Hepatocyte (in vitro differentiated cells): ENCODE data around the gene EDEM1.

Experiments used
- EZH2 ChIP-seq: fragments of 200-600 bp; sonication (generic); IDR thresholded peaks from 2 replicates; pipeline ENCODE4 v1.6.1; 2016; ENCODE audit warnings: antibody characterized with exemption, mild to moderate bottlenecking, borderline replicate concordance
- EZH2phosphoT487 ChIP-seq: fragments of 200-600 bp; sonication (generic); IDR thresholded peaks from one replicate; pipeline ENCODE4 v1.6.1; 2018; ENCODE audit warnings: antibody characterized with exemption, mild to moderate bottlenecking, low read depth, moderate library complexity; ENCODE audit not compliant: unreplicated experiment, severe bottlenecking
- TF ChIP-seq, protein P1 (sequence below): fragments of 200-600 bp; sonication (generic); IDR thresholded peaks from 2 replicates; pipeline ENCODE4 v1.5.1; 2016; ENCODE audit warnings: antibody characterized with exemption, mild to moderate bottlenecking; ENCODE audit not compliant: poor library complexity

DNA sequence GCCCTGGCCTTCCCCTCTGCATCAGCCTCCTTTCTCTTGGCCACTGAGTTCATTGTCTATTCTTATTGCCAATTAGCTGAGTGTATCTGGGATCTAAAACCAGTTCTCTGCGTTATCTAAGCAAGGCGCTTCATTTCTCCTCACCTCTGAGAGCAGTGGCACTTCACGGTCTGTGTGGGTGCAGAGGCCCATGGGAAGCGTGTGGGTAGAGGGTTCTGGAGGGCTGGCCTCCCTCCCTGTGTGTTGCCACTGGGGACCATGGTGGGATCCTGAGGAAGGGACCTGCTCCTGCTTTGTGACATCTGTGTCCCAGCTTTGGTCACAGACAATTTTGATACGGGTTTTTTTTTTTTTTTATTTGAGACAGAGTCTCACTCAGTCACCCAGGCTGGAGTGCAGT, 32.7 kb downstream of the EDEM1 start:
- TF ChIP-seq, protein P1, sequence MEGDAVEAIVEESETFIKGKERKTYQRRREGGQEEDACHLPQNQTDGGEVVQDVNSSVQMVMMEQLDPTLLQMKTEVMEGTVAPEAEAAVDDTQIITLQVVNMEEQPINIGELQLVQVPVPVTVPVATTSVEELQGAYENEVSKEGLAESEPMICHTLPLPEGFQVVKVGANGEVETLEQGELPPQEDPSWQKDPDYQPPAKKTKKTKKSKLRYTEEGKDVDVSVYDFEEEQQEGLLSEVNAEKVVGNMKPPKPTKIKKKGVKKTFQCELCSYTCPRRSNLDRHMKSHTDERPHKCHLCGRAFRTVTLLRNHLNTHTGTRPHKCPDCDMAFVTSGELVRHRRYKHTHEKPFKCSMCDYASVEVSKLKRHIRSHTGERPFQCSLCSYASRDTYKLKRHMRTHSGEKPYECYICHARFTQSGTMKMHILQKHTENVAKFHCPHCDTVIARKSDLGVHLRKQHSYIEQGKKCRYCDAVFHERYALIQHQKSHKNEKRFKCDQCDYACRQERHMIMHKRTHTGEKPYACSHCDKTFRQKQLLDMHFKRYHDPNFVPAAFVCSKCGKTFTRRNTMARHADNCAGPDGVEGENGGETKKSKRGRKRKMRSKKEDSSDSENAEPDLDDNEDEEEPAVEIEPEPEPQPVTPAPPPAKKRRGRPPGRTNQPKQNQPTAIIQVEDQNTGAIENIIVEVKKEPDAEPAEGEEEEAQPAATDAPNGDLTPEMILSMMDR = no peak
- no peak for TF ChIP-seq EZH2
- TF ChIP-seq EZH2phosphoT487 = no peak
